ENCODE data around the gene LTBP3.

LTBP3 gene

GRCh38 chr11:65497141-65498041 is 60.8 kb downstream of the LTBP3 start (continued):
- TF ChIP-seq ZBTB6 (tag by site-specific recombination; IDR thresholded peaks at IDR 0.05) (peak; percentile 80), ZNF449 (tag by site-specific recombination; IDR thresholded peaks at IDR 0.05) (peak; percentile 60), ZNF830 (tag by site-specific recombination; IDR thresholded peaks at IDR 0.05; ENCODE audit: low read depth) (no peak), HIC1 (tag by site-specific recombination; IDR thresholded peaks at IDR 0.05) (peak; percentile 98), ZFP69B (tag by site-specific recombination; IDR thresholded peaks at IDR 0.05) (peak; percentile 86), ZNF677 (tag by site-specific recombination; IDR thresholded peaks at IDR 0.05) (no peak), ZNF335 (tag by site-specific recombination; conservative IDR thresholded peaks at IDR 0.05) (peak; percentile 27; the same call in 1 of the 2 replicates), ZNF843 (tag by site-specific recombination; IDR thresholded peaks at IDR 0.05) (peak; percentile 67; the same call in 1 of the 2 replicates), ZNF660 (tag by site-specific recombination; IDR thresholded peaks at IDR 0.05) (peak; percentile 67; the same call in 1 of the 2 replicates), ZXDB (tag by site-specific recombination; IDR thresholded peaks at IDR 0.05) (peak; percentile 90), PRDM1 (tag by site-specific recombination; IDR thresholded peaks at IDR 0.05) (peak; percentile 90), ZNF596 (tag by site-specific recombination; IDR thresholded peaks at IDR 0.05) (no peak), ZBTB11 (tag by site-specific recombination; conservative IDR thresholded peaks at IDR 0.05; ENCODE audit: low read depth) (peak; percentile 24; the same call in 1 of the 2 replicates), KLF8 (tag by site-specific recombination; IDR thresholded peaks at IDR 0.05) (peak; percentile 96), ZBTB17 (tag by site-specific recombination; IDR thresholded peaks at IDR 0.05) (peak; percentile 44; the same call in 1 of the 2 replicates), ZEB2 (tag by site-specific recombination; IDR thresholded peaks at IDR 0.05) (peak; percentile 96), ZBTB8A (tag by site-specific recombination; IDR thresholded peaks at IDR 0.05) (peak; percentile 92), GLIS2 (tag by site-specific recombination; IDR thresholded peaks at IDR 0.05) (peak; percentile 90), SCRT2 (tag by site-specific recombination; IDR thresholded peaks at IDR 0.05) (peak; percentile 99), ZNF19 (tag by site-specific recombination; IDR thresholded peaks at IDR 0.05; ENCODE audit: low read depth) (no peak), YY2 (tag by site-specific recombination; IDR thresholded peaks at IDR 0.05) (no peak), BCL11B (tag by site-specific recombination; IDR thresholded peaks at IDR 0.05; ENCODE audit: low read depth) (peak; percentile 62), ZNF341 (tag by site-specific recombination; IDR thresholded peaks at IDR 0.05; ENCODE audit: low read depth) (peak; percentile 56), ZNF423 (tag by site-specific recombination; IDR thresholded peaks at IDR 0.05) (0 out of 2 replicates have a peak, but pooled peaks have one; percentile 36), ZNF501 (tag by site-specific recombination; IDR thresholded peaks at IDR 0.05) (peak; percentile 36; the same call in 1 of the 2 replicates), ZNF629 (tag by site-specific recombination; IDR thresholded peaks at IDR 0.05) (peak; percentile 67), ZNF214 (tag by site-specific recombination; IDR thresholded peaks at IDR 0.05; ENCODE audit: borderline replicate concordance) (no peak)
- TF ChIP-seq, protein P1, sequence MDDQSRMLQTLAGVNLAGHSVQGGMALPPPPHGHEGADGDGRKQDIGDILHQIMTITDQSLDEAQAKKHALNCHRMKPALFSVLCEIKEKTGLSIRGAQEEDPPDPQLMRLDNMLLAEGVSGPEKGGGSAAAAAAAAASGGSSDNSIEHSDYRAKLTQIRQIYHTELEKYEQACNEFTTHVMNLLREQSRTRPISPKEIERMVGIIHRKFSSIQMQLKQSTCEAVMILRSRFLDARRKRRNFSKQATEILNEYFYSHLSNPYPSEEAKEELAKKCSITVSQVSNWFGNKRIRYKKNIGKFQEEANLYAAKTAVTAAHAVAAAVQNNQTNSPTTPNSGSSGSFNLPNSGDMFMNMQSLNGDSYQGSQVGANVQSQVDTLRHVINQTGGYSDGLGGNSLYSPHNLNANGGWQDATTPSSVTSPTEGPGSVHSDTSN (CRISPR knock-in tag; IDR thresholded peaks at IDR 0.05) = peak; percentile 87
- TF ChIP-seq, protein P2, sequence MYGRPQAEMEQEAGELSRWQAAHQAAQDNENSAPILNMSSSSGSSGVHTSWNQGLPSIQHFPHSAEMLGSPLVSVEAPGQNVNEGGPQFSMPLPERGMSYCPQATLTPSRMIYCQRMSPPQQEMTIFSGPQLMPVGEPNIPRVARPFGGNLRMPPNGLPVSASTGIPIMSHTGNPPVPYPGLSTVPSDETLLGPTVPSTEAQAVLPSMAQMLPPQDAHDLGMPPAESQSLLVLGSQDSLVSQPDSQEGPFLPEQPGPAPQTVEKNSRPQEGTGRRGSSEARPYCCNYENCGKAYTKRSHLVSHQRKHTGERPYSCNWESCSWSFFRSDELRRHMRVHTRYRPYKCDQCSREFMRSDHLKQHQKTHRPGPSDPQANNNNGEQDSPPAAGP (tag by site-specific recombination; IDR thresholded peaks at IDR 0.05) = peak; percentile 82

Measured in HEK293 (cell line).